GM19372 (cell line): ENCODE results near the gene NTM.
"Not testable (repeated sequence)": the region's sequence is repeated elsewhere in the genome, so short reads cannot be mapped to it uniquely, and the experiment has no call there.

Source experiments
- ATAC-seq: cut with Tn5 transposase; IDR thresholded peaks from one replicate; pipeline ENCODE4 v1.9.1; 2021; ENCODE audit warnings: mild to moderate bottlenecking, low read depth, moderate library complexity; ENCODE audit not compliant: unreplicated experiment

Gene NTM

DNA sequence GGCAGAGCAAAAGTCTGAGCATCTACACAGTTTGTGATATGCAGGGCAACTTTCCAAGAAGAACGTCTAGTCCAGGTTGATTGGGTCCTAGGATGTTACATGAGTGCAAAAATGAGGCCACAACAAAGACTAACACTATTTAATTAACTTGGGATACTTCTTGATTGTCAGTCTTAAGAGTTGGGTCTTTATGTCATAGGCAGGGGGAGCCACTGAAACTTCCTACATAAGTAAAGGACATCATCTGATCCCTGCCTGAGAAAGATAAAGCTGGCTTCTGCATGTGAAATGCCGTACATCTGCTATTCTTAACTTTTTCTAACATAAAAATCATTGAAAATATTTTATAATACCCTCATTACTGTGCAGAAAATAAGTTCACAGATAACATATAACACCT is 525.5 kb downstream of the NTM start:
- ATAC-seq, result no peak

DNA sequence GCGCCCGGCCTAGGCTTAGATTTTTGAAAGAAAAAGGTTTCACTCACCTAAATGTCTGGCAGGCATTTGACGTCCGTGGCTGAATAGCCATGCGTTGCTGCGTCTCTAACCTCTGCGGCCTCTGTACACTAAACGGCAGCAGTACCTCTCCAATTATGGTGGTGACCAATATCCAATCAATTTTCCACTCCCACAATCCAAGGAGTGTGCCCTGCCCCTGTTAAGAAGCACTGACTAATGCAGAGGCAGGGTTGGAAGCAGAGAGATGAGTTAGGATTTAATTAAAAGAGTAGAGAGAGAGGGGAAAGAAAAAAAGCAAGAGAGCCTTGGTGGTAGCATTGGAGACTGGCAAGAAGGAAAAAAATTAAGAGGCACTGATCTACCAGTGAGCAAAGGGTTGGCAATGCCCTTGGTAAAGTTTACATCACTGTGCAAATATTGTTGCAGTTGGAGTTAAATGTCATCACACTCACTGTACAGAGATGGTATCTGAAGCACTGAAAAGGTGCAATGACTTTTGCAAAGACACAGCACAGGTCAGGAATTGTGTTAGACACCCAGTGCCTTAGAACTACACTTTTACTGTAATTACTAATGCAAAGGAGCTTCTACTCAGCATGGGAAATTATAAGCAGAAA is 526.7 kb downstream of the NTM start:
- no peak for ATAC-seq

DNA sequence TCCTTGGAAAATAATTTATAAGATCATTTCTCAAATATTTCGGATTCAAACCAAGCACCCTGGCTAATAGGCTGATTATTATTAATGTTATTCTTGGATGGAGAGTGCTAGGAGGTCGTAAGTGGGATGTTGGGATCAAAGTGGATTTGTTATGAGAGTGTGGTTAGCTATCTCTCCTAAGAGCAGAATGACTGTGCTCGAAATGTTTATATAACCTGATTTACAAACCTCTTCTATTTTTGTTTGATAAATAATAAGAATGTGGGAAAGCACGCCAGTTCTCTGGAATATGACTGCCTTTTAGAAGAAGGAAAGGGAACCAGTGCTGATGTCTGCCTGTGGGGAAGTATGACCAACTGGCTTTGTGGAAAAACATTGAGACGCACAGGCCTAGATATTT is 527.5 kb downstream of the NTM start:
- no peak for ATAC-seq

DNA sequence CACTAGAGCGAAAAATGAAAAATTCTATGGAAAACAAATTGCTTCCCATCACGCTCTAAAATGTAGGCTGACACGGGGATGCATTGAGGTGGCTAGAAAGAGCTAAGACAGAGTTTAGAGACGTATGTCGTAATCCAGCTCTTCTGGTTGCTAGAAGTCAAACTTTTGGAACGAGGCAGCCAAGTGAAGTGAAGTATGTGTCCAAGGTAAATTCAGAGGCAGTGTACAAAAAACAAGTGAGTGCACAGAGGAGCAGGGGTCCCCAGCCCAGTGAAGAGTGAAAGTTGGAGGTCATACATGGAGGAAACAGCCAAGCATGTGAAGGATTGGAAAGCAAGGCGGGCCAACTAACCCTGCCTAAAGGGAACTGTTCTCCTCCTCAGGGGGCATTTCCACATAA is 528.5 kb downstream of the NTM start:
- ATAC-seq, result no peak

DNA sequence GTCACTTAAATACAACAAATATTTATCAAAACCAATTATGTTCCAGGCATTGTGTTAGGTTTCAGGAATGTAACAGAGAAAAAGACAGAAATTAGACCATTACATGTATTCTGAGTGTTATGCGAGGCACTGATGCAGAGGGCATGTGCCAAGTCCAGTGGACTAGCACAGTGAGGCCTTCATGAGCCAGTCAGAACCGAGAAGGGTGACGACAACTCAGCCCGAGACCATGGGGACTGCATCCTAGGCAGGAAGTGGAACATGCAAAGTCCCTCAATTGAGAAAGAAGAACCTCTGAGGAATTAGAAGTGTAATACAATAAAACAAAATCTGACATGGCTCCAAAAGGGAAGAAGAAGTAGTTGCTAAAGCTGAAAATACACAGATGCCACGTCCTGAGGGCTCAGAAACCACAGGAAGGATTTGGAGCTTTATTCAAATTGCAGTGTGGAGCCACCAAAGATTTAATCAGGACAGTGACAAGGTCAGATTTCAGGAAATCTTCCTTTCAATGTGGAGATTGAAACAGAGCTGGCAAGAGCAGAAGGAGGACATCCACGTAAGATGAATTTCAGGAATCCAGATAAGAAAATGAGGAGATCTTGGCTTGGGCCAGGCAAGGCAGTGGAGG is 529.6 kb downstream of the NTM start:
- no peak for ATAC-seq

DNA sequence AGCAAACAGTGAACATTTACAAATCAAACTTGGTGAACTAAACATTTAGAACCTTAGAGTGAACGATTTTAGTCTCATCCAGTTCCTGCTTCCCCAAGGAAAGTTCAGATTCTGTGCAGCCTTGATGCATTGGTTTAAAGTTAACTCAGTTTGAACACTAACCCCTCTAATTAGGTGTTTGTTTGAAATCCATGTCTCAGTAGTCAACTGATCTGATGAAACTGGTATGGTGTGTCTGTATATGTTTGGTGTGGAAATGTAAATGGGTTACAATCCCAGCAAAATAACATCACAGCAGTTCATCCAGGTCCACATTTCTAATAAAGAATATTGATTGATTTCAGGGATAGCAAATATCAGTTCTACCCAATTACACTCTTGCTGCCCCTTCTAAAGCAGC is 532.0 kb downstream of the NTM start:
- ATAC-seq, result no peak

DNA sequence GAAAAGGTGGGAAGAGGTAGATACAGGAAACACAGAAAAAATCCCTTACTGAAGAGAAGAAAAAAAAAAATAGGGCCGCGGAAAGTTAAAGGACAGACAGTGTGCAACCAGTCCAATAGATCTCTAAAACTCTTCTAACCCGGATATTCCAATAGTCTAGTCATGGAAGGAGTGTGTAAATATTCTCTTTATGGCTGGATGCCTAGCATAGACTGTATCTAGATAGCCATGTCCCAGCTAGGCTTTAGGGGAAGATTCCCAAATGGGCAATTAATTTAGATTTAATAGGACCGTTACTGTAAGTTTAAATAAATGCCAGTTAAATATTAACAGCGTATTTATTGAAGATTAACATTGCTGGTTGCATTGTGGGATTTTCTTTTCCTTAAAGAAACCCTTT is 532.7 kb downstream of the NTM start:
- no peak for ATAC-seq

DNA sequence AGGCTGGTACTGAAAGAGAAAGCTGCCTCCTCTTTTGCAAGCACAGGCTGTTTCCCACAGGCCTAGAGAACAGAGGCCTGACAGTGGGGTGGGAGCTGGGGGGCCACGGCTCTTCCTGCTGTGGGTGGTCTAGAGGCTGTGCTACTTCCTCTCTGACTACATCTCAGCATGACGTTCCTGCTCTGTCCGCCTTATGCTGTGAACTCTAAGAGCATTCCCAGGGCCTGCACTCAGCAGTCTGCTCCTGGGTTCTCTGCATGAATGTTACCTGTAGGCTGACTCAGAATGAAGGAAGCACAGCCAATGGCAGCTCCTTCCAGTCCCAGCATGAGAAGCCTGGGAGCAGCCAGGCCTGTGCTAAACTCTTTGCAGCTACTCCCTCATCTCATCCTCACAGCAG is 534.3 kb downstream of the NTM start:
- ATAC-seq, result no peak

DNA sequence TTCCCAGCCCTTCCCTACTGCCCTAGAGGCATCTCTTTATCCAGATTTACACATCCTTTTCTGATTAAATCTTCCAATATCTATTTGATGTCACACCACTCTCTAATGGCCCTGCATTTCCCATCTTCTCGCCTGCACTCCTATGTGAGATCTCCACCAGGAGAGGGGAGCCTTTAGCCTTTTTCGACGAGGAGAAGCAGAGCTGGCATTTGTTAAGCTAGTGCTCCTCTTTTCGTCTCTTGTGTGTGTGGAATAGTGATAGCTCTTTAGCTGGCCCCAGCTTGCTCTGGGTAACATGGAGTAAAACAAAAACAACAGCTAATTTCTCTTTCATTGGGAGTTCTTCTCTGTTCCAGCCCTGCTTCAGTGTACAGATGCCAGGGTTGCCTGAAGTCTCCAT is 536.5 kb downstream of the NTM start:
- ATAC-seq, result no peak

DNA sequence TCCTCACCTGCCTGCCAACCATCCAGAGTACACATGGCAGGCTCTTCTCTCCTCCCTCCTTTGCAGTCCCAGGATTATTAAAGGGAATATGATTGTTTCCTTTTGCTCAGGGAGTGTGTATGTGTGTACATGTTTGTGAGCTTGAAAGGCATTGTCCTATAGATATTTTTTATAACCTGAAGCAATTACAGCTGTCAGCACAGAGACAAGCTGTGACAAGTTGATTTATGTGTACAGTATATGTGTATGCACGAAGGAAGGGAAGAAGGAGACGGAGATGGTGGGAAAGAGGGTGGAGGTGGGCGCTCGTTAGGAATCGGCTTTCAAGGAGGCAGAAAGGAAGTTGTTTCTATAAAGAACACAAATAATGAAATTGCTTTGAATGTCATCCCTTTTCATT is 537.0 kb downstream of the NTM start:
- ATAC-seq, result no peak

DNA sequence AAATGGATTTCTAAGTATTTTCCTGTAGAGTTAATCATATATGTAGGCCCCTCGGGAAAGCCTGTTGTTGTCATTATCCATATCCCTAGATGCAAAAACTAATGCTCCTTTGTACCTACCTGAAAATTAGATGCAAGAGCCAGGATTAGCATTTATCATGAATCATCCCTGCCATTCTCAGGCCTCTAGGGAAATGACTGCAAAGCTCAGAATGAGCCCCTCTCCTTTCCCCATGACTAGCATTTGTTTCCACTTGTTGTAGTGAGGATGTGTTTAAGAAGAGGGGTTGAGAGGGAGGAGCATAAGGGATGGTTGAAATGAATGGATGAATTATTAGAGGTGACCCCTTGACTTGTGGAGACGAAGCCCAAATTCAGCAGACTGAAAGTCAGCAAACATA is 537.9 kb downstream of the NTM start:
- ATAC-seq, result no peak

DNA sequence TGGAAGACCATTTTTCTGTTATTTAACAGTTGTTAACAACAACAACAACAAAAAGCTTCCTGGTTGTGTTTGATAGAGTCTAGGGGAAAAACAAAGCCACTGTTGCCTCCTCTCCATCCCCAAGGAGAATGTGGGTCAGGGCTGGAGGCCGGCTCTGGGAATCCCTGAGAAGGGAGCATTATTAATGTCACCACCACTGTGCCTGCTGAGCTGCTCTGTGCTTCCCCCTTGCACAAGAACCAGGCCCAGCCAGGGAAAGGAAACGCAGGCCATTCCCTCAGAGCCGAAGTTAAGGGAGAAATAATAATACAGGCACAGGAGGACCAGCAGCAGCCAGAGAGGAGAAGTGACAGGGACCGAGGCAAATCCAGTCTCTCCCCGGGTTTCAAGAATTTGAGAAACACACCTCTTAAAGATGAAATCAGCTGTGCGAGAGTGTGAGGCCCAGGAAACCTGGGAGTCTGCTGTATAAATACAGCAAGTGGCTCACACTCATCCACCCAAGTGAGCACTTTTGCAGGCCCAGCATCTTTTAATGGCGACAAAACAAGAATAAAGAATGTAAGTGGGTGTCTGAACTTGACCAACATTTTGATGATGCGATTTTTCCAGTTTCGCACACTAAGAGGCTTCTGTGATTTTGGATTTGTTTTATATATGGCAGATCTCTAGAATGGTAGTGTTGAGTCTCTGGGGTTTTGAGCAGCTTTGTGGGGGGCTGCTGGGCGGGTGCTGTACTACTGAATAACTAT is 539.2 kb downstream of the NTM start:
- ATAC-seq, result no peak

DNA sequence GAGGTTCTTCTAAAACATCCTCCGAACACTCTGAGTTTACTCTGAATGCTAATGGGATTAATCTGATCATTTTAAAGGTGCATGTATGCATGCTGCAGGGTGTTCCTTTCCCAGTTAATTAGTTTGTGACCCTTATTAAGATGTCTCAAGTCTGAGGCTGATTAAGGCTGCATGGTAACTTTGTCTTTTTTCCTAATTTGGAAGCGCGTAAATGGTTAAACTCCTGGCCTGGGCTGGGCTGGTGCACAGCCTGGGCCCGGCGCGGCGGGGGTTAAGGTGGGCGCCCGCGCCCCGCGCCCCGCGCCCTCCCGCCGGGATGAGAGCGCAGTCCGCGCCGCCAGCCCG is 539.7 kb downstream of the NTM start:
- ATAC-seq, result no peak

DNA sequence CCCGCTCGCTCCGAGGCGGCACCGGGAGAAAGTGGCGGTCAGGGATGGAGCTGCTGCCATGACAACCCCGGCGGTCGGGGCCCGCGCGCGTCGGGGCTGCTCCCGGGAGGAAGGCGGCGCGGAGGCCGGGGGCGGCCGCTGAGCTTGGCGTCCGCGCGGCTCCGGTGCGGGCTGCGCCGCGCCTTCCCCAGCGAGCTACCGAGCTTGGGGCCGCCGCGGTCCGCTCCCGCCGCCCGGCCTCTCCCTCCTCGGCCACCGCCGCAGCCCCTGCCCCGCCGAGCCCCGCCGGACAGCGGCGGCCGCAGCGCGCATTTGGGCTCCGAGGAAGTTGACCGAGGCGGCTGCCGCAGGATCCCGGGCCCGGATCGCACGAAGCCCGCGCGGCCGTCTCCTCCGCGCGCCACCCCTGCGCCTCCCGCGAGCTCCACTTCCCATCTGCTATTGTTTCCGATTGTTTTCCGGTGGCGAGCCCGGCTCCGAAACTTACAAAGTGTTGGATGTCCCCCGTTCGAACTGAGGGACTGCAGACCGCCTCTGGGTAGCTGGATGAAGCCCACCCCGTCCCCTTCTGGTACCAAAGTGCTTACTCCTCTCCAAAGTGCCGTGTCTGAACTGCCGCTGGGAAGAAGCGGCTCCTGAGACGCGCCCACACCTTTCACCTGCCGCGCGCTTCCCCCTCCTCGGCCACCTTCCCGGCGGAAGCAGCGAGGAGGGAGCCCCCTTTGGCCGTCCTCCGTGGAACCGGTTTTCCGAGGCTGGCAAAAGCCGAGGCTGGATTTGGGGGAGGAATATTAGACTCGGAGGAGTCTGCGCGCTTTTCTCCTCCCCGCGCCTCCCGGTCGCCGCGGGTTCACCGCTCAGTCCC is 540.3 kb downstream of the NTM start:
- ATAC-seq, result no peak

DNA sequence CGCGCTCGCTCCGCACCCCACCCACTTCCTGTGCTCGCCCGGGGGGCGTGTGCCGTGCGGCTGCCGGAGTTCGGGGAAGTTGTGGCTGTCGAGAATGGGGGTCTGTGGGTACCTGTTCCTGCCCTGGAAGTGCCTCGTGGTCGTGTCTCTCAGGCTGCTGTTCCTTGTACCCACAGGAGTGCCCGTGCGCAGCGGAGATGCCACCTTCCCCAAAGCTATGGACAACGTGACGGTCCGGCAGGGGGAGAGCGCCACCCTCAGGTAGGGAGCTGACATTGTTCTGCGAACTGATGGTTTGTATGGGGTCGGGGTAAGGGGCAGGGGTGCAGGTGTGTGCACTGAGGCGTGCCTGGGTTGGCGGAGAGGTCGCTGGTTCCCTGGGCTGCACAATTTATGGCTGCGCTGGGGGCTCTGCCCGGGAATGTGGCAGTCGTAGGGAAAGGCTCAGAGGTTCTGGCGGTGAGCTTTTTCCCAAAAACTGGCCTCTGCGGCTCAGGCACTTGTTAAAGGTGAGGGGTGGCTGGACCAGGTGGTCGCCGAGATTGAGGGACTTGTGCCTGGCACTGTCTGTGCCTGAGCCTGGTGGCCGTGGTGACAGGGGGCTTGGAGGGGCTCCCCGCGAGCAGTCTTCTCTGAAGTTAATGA is 541.1 kb downstream of the NTM start:
- not testable (repeated sequence) for ATAC-seq

DNA sequence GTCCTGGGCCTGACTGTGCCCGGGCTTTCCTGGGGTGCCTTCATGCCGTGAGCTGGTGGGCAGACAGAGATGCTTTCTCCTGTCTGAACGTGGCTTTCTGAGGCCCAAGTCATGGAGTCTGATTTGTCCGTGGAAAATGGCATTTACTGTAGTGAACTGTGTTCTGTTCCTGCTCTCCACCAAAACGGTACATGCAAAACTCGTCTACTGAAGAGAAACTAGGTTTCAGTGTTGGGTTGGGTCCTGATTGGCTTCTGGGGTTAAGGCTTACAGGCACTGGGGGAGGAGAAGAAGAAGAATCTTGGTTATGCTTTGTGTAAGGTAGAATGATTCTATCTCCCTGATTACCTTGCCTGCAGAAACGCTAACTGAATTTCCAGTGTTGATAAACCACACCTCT is 541.7 kb downstream of the NTM start:
- no peak for ATAC-seq

DNA sequence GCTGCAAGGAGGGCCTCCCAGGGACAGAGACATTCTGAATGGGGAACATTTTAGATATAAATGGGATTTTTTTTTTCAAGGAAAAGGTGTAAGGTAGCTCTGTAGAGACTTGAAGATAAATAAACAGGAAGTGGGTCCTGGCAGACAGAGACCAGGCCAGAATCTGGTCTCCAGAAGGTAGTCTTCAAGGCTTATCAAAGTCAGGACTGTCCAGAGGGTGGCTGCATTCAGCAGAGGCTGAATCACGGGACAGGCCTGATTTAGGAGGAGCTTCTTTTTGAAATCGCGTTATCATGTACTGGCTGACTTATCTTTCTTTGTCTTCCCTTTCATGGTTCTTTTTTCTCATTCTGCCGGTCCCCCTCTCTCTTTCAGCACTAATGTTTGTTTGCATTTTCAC is 542.9 kb downstream of the NTM start:
- ATAC-seq, result no peak

DNA sequence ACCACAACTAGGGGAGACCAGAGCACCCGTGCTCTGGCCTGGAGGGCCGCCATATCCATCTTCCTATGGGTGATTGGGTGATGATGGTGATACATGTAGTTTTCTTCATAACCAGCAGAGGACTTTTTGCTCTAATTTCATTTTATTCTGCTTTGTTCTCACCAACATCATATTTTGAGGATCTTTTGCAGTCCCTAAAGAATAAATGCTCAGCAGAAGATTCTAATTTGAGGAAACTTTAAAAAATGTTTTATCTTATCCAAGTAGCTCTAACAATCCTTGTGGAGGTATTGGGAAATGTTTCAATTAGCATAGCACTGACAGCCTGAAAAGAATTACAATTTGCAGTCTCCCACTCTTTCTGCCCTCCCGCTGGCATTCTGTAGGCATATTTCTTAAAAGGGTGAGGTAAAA is 544.0 kb downstream of the NTM start:
- no peak for ATAC-seq

DNA sequence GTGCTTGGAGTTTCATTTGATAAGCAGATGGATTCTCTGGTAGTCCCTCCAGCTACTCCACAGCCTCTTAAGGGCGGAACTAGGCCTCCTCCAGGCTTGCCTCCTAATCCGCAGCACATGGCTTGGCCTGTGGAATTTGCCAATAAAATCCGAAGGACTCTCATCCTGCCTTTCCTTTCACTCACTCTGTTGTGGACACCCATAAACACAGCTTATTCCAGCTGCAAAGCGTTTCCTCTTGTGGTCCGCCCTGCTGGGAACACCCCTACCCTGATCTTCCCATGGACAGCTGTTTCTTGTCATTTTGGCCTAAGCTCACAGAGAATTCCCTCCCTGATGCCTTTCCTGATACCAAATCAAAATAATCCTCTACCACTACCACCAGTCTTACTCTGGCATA is 546.2 kb downstream of the NTM start:
- ATAC-seq, result no peak

DNA sequence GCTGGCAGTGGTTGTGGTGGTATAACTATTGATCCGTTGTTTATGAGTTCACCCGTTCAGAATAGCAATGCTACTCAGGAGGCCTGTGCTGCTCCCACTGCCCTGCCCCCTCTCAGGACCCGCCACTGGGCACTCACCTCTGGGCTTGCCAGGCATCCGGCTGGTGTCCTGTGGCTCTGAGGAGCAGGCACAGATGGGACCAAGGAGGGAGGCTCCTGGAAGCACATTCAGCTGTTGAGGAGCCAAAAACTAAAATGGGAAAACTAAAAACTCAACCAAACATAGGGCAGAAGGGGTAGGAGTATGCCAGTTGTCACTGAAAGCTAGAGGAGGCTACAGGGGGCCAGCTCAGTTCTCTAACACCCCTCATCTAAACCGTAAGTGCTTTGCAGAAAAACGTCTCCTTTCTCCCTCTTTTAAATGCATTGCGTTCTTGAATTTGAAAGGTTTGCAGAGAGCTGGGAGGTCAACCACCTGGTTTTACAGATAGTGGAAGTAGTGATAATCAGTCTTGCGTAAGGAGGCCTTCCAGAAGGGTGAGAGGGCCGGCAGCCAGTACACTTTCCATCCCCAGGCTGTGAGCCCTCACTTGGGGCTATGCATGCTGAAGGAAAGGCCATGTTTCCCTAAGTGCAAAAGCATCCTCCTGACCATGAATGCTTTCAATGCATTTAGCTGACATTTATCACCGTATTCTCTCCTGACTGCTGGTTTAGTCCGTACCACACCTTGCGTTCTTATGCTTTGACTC is 547.4 kb downstream of the NTM start:
- ATAC-seq, result no peak
